Esophagus muscularis mucosa (tissue), 4 donors: ENCODE results near the gene PROZ.

Experiments
- EP300 ChIP-seq: sonication (generic); formaldehyde crosslinking; IDR thresholded peaks from one replicate; pipeline ENCODE4 v1.6.1; 2017; ENCODE audit warnings: antibody characterized with exemption
- POLR2AphosphoS5 ChIP-seq, 2 donors: sonication (generic); formaldehyde crosslinking; IDR thresholded peaks; one replicate each; pipeline ENCODE4 v1.6.1; 2017; ENCODE audit warnings: antibody characterized with exemption in 2 of 2
- TF ChIP-seq, protein P1 (sequence below), 3 experiments: fragments of 200-600 bp in 2 of 3; fragments of 450-650 bp in 1 of 3; sonication (generic) in 2 of 3; IDR thresholded peaks; one replicate each; pipeline ENCODE4 v1.5.1; 2017 to 2019; ENCODE audit warnings: antibody characterized with exemption in 3 of 3, mild to moderate bottlenecking in 2 of 3, moderate library complexity in 1 of 3

DNA sequence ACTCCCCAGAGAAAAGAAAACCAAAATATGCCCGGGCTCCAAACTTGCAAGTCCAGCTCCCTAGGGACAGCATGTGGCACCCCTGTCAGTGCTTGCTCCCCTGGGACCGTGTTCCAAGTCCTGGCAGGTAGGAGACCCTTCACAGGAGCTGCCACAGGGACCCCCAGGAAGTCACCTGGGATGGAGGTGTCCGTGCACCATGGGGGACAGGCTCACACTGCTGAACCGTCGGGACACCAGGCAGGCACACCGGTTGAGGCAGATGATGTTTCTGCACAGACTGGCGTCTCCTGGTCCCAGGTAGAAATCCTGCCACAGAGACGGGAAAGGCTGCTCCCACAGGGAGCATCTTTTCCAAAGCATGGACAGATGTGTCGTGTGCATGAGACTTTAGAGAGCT lies 11.7 kb upstream of the PROZ start:
- TF ChIP-seq POLR2AphosphoS5 (IDR thresholded peaks at IDR 0.05) (no peak), EP300 (no peak)
- TF ChIP-seq, protein P1, sequence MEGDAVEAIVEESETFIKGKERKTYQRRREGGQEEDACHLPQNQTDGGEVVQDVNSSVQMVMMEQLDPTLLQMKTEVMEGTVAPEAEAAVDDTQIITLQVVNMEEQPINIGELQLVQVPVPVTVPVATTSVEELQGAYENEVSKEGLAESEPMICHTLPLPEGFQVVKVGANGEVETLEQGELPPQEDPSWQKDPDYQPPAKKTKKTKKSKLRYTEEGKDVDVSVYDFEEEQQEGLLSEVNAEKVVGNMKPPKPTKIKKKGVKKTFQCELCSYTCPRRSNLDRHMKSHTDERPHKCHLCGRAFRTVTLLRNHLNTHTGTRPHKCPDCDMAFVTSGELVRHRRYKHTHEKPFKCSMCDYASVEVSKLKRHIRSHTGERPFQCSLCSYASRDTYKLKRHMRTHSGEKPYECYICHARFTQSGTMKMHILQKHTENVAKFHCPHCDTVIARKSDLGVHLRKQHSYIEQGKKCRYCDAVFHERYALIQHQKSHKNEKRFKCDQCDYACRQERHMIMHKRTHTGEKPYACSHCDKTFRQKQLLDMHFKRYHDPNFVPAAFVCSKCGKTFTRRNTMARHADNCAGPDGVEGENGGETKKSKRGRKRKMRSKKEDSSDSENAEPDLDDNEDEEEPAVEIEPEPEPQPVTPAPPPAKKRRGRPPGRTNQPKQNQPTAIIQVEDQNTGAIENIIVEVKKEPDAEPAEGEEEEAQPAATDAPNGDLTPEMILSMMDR (IDR thresholded peaks at IDR 0.05) = no peak
